CD4-positive, alpha-beta T cell treated with Interleukin-4 for 1 hour (primary cell): ENCODE measurements around the gene DRAXIN.
A peak's percentile ranks its signal among the peaks of the same experiment; 100 is the strongest.

Experiments
- DNase-seq, 2 donors: peaks; one replicate each; pipeline ENCODE4 v3.0.0-alpha.2; 2020 to 2022

The DRAXIN gene, protein sequence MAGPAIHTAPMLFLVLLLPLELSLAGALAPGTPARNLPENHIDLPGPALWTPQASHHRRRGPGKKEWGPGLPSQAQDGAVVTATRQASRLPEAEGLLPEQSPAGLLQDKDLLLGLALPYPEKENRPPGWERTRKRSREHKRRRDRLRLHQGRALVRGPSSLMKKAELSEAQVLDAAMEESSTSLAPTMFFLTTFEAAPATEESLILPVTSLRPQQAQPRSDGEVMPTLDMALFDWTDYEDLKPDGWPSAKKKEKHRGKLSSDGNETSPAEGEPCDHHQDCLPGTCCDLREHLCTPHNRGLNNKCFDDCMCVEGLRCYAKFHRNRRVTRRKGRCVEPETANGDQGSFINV

DNA sequence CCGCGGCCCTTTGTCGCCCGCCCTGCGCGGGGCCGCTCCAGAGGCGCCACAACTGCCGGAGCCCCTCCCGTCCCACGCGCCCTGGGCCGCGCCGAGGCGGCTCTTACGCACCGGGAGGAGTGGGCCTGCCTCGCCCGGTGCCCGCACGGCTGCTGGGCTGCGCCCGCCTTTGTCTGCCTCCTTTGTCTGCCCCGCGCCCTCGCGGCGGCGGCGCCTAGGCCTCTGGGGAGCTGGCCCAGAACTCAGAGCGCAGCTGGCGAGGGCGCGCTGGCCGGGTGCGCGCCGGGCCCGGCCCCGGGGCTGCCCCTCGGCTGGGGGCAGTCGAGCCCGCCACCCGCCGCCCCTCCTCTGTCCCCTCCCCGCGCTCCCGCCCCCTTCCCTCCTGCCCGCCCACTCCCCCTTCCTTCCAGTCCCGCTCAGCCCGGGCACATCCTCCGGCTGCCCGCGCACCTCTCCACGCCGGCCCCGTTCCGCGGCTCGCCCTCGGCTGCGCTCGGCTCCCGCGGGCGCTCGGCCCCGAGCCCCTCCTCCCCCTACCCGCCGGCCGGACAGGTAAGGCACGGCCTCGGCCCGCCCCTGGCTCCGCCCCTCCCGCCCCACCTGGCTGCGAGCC, at the start of gene DRAXIN:
DRAXIN (plus strand) TSS at position 409 of the 613 bp plus-strand sequence. CDS start 14,549 bp downstream, outside the sequence.
- DNase-seq = no peak

DNA sequence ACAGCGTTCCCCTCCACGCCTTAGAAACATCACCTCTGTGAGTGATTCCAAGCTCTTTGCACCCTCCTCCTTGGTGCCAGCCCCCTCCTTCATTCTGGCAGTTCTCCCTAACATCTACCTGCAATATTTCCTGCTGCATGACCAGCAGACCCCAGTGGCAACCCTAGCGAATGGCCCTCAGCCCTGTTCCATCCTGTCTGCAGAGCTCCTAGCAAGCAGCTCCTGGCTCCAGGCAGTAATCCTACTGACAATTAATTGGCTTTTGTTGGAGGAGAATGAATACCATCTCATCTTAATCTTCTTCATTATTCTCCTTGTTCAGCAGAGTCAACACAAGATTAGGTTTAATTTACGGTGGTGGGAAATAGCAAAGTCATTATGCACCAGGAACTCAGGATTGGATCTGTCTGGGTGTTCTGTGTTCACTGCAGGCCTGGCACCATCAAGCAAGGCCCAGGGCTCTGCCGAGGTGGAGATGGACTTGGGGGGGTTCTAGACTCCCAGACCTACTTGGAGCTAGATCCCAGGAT, 49.7 kb upstream of the DRAXIN start:
- no peak for DNase-seq

DNA sequence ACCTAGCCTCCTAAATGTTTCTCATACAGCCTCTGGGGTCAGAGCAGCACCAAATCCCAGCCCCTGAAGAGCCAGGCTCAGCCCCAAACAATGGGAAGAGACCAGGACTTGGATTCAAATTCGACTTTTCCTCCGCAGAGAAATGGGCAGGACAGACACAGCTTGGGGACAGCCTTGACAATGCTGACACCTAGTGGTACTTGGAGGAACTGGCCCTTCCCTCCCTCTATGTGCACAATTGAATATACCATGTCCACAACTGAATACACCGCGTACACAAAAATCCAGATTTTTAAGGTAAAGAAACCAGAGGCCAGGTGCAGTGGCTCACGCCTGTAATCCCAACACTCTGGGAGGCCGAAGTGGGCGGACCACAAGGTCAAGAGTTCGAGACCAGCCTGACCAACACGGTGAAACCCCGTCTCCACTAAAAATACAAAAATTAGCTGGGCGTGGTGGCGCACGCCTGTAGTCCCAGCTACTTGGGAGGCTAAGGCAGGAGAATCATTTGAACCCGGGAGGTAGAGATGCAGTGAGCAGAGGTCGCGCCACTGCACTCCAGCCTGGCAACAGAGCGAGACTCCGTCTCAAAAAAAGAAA, 49.0 kb upstream of the DRAXIN start:
- DNase-seq = peak; percentile 71 to 78

DNA sequence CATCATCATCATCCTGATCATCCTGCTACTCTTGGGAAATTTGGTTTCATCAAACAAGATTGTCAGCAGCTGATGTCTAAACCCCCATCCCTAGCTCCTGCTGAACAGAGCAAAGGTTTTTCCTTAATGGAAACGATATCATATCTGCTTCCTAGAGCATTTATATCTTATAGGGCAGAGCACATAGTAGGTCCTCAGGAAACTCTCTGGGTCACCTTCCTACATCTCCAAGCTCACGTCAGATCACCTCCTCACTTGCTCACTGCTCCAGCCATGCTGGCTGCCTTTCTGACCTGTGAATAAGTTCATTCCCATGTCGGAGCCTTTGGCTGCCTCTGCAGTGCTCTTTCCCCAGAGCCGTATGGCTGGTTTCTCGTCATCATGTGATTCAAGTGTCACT, 47.7 kb upstream of the DRAXIN start:
- DNase-seq = no peak

DNA sequence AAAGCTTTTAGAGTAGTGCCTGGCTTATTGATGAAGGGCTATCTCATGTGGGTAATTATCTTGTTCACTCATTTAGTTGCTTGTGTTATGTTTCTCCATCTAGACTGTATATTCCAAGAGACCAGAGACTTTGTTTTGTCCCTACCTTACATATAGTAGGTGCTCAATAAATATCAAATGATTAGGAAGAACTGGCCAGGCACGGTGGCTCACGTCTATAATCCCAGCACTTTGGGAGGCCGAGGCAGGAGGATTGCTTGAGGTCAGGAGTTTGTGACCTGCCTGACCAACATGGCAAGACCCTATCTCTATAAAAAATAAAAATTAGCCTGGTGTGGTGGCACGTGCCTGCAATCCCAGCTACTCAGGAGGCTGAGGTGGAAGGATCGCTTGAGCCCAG, 46.2 kb upstream of the DRAXIN start:
- DNase-seq = no peak

DNA sequence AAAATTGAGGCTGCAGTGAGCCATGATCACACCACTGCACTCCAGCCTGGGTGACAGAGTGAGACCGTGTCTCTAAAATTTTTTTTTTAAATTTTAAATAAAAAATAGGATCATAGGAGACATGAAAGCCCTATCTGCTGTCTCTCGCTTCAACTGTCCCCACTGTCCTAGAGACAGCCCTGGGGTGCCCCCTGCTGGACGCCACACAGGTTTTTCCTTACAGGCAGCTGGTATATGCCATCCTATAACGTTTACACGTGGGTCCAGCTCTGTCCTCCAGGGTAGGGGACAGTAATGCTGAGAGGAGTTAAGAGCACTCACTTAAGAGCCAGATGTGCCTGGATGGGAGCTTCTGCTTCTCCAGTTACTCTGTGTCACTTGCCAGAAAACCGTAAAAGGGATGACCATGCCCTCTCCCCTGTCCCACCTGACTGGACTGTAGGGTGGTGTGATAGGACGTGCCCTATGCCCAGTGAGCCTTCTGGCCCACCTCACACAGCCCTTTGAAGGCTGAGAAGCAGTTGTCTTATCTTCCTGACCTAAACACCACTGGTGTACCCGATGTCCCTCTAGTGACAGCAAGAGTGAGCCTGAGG, 45.7 kb upstream of the DRAXIN start:
- DNase-seq = peak; percentile 81 to 82

DNA sequence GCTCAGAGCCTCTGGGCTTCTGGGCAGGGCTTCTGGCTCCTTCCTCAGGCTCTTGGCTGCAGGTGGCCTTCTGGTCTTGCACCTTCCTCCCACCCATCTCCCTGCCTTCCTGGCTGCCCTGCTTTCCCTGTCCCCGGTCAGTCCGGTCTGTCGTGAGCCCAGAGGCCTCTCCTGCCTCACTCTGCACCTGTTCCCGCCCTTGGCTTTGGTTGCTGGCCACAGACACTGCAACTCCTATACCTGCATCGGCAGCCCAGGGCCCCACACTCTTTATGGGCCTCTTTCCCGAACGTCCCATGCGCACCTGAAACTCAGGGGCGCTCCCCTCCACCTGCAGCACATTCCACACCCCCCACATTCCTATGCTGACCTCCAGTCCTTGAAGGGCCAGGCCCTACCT, 45.2 kb upstream of the DRAXIN start:
- DNase-seq = no peak

DNA sequence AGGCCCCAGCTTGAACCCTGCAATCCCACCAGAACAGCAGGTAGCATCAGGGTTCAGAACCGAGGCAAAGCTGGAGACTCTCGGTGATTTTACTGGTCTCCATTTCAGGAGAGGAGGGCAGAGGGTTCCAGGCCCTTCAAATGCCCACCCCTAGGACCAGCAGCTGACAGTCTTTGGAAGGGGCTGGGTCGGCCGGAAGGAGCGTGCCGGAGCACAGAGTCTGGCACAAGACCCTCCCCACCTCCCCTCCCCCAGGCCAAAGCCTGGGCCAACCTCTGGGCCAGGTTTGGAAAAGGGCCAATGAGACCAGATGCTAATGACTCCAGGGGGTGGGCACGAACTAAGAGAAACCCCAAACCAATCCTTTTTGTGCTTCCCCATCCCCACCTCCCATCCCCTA, 44.2 kb upstream of the DRAXIN start:
- no peak for DNase-seq

DNA sequence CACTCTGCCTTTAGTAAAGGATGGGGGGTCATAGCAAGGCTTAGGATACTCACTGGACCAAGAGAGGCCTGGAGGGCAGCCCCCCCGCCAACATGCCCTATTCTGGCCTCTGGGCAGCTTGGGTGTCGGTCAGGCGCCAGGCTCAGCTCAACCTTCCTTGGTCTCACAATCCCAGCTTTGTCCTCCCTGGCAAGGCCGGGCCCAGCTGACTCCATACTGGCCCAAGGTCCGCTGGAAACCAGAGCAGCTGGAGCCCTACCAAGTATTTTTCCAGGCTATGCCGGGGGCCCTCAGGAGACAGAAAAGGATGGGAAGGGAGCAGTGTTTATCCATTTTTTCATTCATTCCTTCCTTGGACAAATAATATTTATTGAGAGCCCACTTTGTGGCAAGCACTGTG, 43.5 kb upstream of the DRAXIN start:
- no peak for DNase-seq

DNA sequence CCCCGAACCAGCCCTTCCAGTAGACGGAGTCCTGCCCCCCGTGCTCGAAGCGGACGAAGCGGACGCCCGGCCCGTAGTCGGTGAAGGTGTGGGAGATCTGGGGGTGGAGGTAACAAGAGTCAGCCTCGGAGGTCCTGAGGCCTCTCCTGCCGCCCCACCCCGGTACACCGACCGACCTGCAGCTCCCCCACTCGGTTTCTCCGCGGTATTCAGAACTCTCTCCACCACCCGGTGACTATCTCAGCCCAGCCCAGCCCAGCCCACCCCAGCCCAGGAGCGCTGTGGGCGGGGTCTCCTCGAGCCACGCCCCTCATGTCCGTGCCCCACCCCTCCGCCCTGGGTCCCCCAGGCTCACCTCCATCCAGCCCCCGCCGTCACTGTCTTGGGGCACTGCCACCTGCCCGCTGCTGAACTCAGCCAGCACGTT, 42.8 kb upstream of the DRAXIN start:
- peak; percentile 44 to 52 for DNase-seq

DNA sequence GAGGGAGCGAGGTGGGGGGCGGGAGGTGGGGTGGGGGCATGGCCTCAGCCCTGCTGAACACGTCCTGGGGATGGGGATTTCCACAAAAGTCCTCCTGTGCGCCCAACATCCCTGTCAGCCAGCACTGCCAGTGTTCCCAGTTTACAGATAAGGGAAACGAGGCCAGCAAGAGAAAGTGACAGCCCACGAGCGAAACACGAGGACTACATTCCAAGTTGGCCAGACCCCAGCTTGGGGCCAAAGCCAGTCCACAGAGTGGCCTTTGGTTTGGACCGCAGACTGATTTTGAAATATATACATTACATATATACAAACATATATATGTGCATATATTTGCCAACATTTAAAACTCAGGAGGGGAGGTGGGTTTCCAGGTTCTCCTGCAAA, 42.3 kb upstream of the DRAXIN start:
- no peak for DNase-seq

DNA sequence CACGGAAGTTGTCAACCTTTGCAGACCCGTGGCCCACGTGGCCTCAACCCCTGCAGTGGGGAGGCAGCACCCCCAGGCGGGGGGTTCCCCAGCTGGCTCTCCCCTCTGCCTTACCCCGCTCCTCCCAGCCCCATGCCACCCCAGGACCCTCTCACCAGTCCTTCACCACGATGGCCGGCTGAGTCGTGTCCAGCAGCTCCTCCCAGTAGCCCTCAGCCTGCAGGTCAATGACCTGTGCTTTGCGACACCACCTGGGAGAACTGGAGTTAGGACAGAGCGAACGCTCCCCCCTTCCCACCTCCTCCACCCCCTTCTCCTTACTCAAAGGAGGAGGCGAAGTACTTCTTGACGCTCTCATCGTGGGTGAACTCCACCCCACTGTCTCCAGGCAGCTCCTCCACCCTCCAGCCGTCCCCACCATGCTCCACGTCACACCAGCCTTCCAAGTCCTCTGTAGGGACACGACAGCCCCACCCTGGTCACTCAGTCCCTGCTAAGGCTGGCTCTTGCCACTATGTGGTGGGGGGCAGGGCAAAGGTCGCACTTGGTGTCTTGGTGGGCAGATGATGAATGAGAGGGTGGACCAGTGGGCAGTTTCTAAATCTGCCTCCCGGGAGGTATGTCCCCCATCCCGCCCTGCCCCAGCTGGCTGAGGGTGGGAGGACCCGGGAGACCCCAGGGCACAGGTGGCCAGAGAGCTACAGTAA, 41.7 kb upstream of the DRAXIN start:
- DNase-seq = no peak

DNA sequence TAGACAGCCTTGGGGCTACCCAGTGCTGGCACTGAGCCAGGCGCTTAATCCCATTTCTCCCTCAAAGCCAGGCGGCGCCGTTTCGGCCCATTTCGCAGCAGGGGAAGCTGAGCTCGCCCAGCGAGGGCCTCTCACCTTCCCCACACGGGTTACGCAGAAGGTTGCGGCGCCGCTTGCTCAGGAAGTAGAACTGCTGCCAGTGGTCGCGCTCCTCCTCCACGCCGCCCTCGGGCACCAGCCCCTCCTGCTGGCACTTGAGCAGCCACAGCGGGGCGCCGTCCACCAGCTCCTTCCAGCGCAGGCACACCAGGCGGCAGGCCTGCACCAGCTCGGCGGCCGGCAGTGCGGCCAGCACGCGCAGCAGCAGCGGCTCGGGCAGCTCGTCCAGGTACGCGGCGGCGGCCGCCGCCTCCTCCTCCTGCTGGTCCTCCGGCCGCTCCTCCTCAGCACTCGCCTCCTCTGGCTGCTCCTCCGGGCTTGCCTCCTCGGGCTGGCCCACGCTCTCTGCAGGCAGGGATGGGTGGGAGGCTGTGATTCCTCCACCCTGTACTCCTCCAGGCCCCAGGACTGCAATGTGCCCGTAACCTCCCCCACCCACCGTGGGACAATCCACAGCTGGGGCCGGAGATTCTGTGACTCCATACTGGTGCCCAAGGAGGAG, 41.0 kb upstream of the DRAXIN start:
- DNase-seq = peak; percentile 88 to 89

DNA sequence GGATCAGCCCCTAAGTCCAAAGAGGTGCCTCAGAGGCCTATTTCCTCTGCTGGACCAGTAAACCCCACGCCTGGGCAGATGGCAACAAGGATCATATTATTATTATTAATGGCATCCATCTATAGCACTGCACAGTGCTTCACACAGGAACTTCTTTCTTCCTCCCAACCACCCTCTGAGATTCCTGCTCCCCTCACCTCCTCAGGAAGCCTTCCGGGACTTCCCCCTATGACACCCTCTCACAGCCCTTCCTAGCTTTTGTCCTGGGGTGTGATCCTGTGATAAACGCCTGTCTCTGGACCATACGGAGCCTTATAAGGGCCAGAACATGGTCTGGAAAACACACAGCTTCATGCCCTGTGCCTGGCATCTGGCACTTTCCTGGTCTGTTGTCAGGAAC, 40.5 kb upstream of the DRAXIN start:
- no peak for DNase-seq

DNA sequence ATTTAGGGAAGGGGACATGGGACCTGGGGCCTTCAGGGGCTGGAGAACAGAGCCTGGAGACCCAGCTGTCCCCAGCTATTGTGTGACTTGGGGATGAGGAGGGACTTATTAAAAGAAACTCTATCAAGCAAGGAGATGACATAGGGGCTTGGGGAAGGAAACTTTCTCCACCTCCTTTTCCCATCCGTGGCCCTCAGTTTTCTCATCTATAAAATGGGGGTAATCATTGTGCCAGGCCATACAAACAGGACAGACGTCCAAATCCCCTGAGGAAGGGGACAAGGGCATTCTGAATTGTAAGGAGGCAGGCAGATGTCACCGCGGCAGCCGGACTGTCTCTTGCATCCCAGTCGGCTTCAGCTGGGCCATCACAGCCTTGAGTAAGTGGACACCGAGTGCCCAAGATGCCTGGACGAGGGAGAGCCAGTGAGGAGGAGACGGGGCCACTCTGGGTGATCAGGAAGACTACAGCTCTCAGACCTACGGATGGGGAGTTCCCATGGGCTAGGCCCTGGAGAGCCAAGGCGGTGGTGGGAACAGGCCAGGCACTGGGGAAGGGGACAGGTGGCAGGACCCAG, 39.2 kb upstream of the DRAXIN start:
- DNase-seq = no peak

DNA sequence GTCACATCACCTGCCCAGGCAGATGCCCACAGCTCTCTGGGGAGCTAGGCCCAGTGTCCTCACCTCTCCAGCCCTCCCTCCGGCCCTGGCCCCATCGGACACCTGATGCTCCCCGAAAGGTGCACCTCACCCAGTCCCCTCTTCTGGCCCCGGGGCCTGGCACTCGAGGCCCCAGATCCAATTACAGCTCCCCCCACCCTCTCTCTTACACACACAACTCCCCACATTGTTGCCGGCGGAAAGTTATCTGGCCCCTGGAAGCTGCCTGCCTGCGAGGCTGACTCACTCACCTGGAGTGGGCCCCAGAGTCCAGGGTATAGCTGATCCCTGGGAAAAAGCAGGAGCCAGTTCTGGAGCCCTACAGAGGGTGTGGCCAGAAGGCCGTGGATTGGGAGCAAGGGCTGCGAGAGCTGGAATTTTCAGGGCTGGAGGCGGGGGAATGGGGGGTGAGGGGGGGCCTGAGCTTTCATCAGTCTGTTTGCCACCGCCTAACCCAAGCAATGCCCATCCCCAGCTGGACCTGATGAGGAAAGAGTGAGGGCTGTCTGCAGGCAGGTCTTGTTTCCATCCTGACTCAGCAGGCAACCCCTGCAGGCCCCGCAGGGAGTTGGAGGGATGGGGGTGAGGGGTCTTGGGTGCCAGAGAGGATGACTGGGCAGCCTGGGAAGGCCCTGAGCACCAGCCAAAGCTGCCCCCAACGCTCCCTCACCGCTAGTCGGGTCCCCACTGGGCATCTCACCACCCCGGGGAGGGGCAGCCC, 38.2 kb upstream of the DRAXIN start:
- DNase-seq = no peak

DNA sequence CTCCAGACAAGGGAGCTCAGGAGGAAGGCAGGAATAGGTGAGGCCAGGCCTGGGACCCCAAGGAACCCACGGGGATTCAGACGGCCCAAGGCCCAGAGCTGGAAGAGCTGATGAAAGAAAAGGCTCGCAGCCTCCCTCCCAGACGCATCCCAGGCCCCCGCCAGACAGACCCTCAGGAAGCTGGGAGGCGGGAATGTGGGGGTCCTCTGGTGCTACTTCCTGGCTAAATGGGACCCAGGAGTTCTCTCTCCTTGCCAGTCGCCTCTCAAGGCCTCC, 37.7 kb upstream of the DRAXIN start:
- DNase-seq = no peak

DNA sequence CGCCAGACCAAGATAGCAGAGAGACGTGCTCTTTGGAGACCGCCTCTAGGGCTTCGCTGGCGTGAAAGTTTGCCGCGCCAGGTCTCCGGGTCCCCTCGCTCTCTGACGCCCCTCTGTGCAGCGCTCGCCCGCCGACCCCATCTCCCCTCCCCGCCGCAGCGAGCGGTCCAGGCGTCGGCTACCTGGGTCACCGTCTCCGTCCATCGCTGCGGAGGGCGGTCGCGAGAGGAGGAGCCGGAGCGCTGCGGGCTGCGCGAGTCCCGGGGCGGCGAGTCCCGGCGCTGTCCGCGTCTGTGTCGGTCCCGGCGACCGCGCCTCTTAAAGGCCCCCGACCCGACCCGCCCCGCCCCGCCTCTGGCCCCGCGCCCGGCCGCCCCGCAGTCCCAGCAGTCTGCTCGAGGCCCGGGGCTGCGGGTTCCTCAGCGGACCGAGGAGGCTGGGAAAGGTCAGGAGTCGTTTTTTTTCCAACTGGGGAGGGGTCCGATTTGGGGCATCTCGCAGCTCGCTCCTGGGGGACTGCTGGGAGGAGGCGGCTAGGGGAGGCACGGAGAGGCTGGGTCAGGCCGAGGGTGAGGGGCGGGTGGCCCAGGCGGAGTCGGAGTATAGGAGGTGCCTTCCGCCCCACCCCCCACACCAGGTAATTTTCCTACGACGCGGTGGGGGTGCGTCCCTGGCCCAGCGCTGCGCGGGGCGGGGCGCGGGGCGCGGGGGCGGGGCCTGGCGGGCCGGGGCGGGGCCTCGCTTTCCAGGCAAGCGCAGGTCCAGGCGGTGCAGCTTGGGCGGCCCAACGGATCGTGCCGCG, 37.2 kb upstream of the DRAXIN start, which contains the start of the genes FBXO2 and FBXO44:
FBXO2 (minus strand) TSS at position 293 of the 802 bp plus-strand sequence; CDS start at position 204, 89 bp downstream.
FBXO44 (plus strand) TSS at position 741 of the 802 bp plus-strand sequence. CDS start 959 bp downstream, outside the sequence.
- DNase-seq = peak; percentile 52 to 71

DNA sequence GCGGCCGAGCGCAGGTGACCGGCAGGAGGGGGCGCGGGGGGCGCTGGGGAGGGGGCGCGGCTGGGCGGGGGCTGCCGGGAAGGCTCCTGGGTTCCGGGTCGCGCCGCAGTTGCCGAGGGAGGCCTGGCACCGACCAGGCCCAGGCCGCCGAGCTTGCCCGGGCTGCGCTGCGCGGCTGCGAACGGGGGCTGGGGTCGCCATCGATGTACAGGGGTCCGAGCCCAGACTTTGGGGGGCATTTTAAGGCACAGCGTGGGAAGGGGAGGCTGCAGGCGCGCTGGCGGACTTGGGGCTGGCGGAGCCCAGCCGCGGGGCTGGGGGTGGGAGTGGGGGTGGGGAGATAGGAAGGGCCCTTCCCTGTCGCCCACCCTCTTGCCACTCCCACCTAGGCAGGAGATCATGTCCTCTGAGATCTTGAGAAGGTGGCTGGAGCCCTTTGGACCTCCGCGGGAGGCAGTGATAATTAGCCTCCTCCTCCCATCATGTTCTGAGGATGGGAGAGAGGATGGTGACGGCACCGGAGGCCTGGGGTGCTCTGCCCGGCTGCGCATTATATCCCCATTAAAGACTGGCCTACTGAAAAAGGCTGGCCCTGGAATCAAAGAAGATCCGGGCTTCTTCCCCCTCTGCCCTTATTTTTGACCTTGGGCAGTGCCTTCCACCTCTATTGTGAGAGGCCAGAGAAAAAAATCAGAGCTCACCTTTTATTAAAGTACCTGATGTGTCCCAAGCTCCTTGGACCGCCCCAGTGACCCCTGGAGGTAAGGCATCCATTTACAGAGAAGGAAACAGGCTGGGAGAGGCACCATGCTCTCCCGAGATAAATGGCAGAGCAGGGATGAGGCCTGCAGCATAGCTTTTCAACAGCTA, 36.3 kb upstream of the DRAXIN start:
- DNase-seq = no peak
